NCI-H2107 (cell line): ENCODE measurements around the gene ZNF474.

Experiments
- DNase-seq: peaks from one replicate; lab custom pipeline; 2025; lab: John Stamatoyannopoulos, UW

Gene ZNF474

DNA sequence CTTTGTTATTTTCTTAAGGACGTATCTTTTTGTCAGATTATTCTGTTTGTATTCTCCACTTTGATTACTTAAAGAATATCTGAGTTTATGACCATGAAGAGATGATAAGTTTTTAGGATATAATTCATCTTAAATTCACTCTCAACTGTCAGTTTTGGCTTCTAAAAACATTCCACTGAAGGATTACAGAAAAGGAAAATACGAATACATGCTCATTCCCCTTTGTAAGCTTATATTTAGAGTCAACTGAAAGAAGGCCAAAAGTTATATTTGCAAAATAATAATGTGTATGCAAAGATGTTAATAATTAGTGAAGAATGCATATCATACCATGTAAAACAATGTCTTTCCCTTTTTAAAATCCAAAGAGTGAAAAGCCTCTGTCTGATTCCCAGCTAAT is 52.5 kb downstream of the ZNF474 start:
- no peak for DNase-seq

DNA sequence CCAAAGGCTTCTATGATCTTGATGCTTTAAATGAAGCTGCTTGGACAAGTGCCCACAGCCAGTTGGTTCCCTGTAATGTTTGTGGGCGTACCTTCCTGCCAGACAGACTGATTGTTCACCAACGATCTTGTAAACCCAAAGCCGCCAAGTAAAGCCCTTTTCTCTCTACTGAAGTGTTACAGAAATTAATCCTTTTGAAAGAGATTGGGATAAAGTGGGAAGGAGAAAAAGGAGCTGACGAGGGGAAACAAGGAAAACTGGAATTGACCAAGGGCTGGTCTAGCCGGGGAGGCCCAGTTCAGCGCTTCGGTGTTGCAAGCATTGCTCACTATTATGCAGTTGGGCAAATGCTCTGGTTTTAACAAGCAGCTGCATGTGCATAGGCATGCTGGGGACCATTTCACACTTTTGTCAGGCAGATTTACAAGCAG is 53.2 kb downstream of the ZNF474 start:
- DNase-seq: no peak

DNA sequence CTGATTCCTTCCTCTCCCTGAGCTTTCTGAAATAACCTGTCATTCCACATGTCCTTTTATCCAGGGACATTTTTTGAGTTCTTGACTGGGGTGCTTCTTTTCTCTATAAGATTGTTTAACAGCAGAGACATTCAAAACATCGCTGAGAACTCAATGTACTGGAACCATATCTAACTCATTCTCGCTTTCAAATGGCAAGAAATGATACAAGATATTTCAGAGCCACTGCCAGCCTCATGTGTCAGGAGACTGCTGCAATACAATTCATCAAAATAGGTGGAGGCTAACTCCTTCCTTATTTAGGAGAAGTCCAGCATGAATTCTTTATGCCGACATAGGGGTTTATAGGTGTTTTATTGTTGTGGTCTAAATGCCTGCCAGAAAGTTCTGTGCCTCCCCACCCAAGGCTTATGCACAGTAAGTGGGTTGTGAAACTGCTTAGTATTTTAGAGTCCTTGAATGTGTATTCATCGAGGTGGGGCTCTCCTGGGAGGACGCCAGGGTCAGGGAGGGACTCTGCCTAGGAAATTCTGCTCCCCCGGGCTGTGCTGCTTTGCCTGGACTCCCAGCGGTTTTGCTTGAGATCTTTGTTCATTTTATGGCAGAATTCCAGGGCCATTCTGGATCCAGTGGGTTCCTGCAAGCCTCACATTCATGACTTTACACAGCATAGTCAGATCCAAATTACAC is 53.9 kb downstream of the ZNF474 start:
- no peak for DNase-seq

DNA sequence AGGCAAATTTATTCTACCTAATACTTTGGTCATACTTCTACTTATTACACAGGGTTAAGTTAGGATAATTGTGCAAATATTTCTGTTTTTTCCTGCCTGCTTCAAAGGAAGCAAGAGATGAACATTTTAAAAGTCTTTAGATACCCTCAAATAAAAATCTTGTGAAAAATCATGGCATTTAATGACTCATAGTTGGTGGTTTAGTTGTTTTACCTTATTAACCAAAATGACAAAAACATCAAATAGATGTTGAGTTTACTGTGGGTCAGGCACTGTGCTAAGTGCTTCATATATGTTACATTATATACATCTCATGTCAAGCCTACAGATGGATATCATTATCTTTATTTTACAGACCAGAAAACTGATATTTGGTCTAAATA is 54.4 kb downstream of the ZNF474 start:
- no peak for DNase-seq

DNA sequence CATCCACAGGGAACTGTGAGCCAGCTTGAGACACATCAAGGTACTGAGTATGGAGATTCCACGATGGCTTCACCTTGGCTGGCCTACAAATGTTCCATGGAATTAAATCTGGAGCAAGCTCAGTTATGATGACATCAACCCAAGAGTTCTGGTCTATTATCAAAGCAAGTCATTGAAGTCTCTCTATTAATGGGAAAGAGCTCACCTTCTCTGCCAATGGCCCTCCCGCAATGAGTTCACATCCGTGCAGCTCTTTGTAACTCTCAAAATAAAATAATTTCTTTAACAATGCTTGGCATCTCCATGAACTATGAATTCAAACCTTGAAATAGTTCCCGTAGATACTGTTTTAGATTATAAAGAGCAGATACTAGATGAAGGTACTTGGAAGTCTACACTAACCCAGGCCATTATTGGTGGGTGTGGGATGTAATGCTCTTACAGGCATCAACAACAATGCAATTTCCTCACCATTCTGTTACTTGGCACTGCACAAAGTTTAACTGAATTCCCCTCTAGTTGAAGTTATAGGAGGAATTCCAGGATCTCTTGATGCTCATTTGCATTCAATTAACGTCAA is 55.4 kb downstream of the ZNF474 start:
- DNase-seq: no peak

DNA sequence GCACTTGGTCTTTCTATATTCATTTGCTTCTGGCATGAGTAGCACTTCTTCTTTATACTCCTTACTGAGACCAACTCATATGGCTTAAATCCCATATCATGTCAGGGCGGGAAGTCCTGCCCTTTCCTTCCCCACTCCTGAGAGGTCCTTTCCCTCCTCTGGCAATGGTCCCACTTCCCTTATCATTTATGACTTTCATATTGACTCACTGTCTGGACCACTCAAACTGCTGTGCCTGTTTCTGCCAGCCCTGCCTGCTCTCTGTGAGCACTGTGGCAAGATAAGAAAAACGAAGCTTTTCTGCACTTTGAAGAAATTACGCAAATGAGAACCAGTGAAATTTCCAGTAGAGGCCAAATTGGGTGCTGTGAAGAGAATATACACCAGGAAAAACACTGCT is 58.1 kb downstream of the ZNF474 start:
- no peak for DNase-seq

DNA sequence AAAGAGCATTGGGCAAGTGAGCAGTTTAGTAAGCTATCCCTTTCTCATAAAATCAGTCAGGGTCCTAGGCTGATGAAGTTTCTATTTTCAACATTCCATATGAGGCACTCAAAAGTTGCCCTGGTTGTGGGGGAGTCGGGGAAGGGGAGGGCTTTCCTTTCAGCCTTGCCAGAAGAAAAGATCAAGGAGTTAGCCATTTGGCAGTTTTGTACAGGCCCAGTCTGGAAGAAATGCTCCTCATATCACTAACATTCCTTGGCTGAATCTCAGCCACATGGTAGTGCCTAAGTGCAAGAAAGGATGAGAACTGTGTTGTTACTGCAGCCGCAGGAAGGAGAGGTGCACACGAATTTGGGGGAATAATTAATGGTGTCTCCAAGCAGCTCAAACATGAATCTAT is 60.8 kb downstream of the ZNF474 start:
- no peak for DNase-seq

DNA sequence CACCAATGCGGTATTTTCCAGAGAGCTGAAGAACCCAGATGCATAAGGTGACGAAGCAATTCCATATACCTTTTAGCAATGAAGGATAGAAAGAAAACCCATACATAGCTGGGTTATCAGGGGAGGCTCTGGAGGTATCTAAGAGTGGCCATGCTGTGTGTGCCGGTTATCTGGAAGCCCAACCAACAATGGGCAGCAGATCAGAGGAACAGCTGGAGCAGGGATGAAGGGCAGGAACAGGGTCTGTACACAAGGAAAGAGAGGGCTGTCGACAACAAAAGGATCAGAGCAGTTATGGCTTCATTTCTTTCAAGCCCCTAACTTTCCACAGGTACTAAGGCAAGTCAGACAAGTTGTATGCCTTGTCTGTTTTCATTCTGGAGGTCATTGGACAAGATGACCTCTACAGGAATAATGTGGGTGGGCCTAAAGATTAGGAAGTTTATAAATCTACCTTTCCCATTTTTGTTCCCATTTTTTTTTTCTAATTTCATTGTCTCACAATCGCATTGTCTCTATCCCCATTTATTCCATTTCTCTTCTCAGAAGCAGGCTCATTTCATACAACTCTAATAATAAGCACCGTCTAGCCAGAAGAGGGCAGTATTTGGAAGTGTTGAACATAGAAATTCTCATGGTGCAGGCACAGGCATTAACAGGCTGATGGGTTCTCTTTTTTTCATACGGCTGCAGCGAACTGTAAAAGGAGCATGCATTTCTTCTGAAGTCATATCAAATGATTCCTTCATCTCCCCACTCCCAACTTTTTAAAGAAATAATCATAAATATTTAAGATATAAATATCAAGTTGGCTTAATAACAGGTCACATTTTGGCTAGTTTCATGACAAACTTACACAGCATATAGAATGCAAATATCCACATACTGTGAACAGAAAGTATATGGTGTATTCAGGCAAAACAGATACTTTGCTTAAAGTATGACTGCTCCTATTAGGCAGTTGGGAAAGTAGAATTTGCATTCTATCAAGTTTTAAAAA is 63.5 kb downstream of the ZNF474 start:
- no peak for DNase-seq

DNA sequence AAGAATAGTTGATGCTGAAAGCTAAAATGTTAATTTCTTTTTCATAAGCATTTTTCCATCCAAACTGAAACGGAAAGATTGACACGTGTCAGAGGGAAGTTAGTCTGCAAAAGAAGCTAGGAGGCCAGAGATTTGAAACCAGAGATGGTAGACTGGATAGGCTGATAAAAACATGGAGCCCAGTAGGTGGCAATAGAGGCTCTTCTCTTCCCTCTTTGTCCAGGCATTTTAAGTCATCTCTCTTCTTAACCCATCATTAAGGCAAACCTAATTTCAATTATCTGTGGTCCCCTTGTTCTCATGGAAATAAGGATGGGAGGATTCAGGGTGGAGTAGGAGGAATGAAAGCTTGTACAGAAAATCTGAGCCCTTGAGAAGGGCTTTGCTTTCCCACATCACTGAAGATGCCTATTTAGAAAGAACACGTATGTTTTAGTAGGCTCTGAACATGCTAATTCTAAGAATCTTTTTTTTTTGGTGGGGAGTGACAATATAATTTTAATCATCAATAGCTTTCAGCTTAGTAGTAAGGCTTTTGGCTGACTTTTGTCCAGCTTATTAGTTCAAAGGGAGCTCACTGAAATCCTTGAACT is 66.6 kb downstream of the ZNF474 start:
- DNase-seq: peak; percentile 10

DNA sequence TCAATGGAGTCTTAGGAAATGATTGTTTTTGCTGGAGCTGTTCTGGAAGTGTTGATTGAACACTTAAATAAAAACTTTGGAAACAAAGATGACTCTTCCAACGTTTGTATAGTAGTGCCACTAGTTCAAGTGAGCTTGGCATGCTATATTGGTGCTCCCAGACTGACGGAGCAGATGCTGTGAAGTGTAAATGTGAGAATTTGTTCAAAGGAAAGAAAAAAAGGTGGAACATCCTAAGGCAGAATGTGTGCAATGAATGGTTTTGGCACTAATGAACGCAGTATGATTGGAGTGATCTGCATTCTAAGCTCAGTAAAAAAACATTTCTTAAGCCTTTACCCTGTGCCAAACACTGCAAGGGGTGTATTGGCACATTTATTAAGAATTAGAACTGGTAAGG is 69.8 kb downstream of the ZNF474 start:
- DNase-seq: no peak

DNA sequence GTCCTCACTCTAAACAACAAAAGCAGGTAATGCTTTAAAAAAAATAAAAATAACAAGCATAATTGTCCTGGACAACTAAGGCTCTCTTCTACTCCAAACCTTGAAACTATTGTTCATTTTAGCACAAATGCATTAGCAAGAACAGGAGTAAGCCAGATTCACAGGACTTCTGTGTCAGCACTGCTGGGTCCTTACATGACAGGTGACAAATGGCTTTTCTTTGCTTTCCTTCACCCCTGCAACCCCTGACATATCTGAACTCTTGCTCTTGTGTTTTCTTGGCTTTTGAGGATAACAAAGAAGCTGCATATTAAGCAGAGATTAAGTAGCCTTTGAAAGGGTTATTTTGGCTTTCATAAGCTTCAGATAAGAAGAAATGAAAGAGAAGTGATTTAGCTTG is 71.1 kb downstream of the ZNF474 start:
- DNase-seq: no peak

DNA sequence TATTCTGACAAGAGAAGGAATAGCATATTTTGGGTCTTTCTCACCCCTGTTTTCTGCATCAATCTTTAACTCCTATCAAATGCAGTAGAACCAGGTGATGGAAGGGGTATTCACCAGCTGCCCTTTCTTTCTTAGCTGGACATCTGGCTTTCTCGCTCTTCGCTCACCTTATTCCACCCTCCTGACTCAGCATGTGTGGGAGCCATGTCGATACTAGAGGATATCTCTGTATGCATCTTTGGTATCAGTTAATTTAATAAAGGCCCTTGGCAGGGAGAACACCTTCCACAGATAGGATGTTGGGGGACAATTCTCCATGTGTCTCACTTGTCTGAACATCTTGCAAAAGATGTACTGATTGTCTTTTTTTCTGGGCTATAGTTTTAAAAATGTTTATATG is 71.5 kb downstream of the ZNF474 start:
- no peak for DNase-seq

DNA sequence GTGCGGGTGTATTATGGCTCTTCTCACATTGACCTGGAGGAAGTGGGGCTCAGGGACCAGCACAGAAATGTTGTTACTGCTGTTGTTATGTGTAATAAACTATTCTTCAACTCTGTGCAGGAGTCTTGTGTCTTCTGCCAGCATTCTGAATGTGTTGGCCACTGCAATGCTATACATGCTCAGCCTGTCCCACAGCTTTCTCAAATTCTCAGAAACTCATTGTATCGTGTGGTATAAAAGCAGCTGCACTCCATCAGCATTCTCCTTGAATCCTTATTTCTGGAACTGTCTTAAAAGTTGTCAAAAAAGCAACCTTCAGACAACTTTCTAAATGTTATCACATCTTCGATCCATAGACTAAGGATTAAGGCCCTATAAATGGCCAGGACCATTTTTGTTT is 72.0 kb downstream of the ZNF474 start:
- no peak for DNase-seq

DNA sequence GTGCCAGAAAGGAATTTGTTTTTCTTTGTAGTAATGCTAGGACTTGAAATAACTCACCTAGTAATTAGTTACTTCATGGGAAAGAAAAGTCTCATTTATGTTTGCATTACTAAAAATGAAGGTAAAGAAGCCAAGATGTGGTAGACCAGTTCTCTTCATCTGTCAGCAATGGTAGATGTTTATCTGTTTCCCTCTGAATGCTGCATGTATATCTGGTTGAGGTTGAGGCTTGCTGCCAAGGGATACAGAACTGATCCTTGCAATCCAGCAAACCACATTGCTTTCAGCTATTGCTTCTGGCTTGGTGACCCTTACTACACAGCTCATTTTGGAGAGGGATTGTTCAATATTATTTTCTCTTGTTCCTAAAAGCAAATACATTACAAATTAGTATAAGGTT is 73.6 kb downstream of the ZNF474 start:
- no peak for DNase-seq
